ENCODE data around the gene TMEM51. TPM values are rescaled to one million over a fixed set of nuclear protein-coding genes. Genes with fewer than 3 reads are reported as not detected.

The TMEM51 gene
- total and polyA plus RNA-seq, 10 of the 15 experiments (the other 5 are each of a cell fraction or from before 2014, with no cell fraction given): 0.55 to 4.8 (median 3.1) TPM

Other genes with a start within 250 kb of the TMEM51 start
- gene FHAD1, start 93.5 kb downstream of the TMEM51 start, total RNA-seq (2014; rRNA removed): 0.22 and 0.40 TPM in 2 replicates
- 0.40 and 0.41 TPM in 2 replicates for gene FHAD1, start 93.5 kb downstream of the TMEM51 start, total RNA-seq (2014; rRNA removed; fragmentation: Illumina TruSeq; extraction: Trizol)
- 0.51 and 0.80 TPM in 2 replicates for gene FHAD1, start 93.5 kb downstream of the TMEM51 start, total RNA-seq (2021)
- 1.0 TPM in 2 replicates for gene FHAD1, start 93.5 kb downstream of the TMEM51 start, polyA plus RNA-seq (2011; rRNA removed)
- gene FHAD1, start 93.5 kb downstream of the TMEM51 start, polyA plus RNA-seq (2014; fragmentation: Illumina TruSeq; extraction: Trizol): 0.25 and 0.29 TPM in 2 replicates
- under 1 TPM in 1 of 2 experiments, not detected in 1; 0.09 TPM for gene FHAD1, start 93.5 kb downstream of the TMEM51 start, polyA plus RNA-seq (2014; fragmentation: Nextera tagmentation; extraction: Ambion mirVana)
- 0.14 and 0.22 TPM in 2 replicates for gene FHAD1, start 93.5 kb downstream of the TMEM51 start, polyA plus RNA-seq (2014; rRNA removed)
- gene FHAD1, start 93.5 kb downstream of the TMEM51 start, polyA plus RNA-seq (2016; fragmentation: Nextera tagmentation; extraction: Ambion mirVana): under 1 TPM in 1 of 2 experiments, not detected in 1; 0.20 TPM

Data from GM12878 (cell line).